HCEC 1CT (cell line): ENCODE data around the gene FRMD4B.
"Not testable (repeated sequence)": the region's sequence is repeated elsewhere in the genome, so short reads cannot be mapped to it uniquely, and the experiment has no call there.

Source experiments
- DNase-seq: peaks from one replicate; pipeline ENCODE4 v3.0.0-alpha.2; 2017

FRMD4B gene

DNA sequence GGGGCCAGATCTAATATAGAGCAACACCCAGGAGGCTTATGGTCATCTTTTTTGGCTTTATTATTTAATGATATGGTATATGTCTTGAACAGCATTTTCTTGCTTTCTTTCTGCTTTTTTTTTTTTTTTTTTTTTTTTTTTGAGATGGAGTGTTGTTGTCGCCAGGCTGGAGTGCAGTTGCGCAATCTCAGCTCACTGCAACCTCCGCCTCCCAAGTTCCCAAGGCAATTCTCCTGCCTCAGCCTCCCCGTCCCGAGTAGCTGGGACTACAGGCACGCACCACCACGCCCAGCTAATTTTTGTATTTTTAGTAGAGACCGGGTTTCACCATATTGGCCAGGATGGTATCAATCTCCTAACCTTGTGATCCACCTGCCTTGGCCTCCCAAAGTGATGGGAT is 108.5 kb downstream of the FRMD4B start:
- not testable (repeated sequence) for DNase-seq

DNA sequence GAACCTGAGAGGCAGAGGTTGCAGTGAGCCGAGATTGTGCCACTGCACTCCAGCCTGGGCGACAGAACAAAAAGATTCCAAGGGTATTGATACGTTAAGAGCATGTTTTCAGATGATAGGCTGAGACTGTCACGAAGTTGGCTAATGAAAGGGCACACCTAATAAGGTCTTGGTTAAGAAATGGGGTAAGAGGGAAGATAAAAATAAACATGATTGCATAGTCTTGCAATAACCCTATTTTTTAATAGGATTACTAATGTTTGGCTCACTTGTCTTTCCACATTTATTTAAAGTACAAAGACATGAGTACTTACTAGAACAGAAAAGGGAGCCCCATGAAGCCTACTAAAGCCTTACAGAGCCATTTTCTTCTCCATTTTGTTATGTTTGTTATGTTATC is 109.0 kb downstream of the FRMD4B start:
- DNase-seq, result peak; percentile 31

DNA sequence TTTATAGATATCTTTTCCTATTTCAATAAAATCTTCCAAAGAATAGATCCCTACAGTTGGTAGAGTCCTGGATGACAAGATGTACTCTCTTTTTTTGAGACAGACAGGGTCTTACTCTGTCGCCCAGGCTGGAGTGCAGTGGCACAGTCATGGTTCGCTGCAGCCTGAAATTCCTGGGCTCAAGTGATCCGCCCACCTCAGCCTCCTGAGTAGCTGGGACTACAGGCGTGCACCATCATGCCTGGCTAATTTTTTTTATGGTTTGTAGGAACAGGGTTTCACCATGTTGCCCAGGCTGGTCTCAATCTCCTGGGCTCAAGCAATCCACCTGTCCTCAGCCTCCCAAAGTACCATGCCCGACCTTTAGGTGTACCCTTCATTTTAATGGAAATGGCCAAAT is 109.7 kb downstream of the FRMD4B start:
- not testable (repeated sequence) for DNase-seq

GRCh38 chr3:69273896-69274295 is 112.0 kb downstream of the FRMD4B start:
- DNase-seq, result no peak

- DNase-seq, result no peak
Observed at GRCh38 chr3:69272556-69272955, 113.3 kb downstream of the FRMD4B start.

DNA sequence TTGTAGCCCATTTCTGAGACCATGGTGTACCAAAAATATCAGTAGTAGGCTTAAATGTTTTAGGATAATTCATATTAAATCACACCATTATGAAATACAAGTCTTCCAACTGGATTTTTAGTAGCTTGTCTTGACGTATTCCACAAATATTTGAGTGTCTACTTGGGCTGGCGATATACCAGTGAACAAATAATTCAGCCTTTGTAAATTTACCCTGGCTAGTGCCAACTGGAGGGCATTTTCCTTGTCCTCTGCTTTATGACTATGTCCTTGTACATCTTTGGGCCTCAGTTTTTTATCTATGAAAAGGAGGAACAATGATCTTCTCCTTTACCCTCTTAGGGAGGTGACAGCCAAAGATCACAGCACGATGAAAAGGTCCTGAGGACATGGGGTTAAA is 114.8 kb downstream of the FRMD4B start:
- DNase-seq, result no peak

DNA sequence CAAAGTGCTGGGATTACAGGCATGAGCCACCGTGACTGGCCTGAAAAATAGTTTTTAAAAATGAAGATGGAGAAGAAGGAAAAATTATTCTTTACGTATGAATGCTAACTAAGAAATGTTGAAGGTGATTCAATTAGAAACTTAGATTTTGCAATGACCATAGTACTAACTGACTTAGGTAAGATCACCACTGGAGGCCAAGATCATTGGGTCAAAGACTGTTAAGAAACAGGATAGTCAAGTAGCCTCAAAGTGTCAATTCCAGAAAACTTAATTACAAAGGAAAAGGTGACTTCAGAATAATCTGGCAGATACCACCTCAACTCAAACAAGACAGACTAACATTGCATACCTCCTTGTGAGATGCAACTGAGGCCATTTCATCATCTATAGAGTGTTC is 119.3 kb downstream of the FRMD4B start:
- DNase-seq, result no peak

- DNase-seq, result not testable (repeated sequence)
Observed at GRCh38 chr3:69266071-69266470, 119.8 kb downstream of the FRMD4B start.

DNA sequence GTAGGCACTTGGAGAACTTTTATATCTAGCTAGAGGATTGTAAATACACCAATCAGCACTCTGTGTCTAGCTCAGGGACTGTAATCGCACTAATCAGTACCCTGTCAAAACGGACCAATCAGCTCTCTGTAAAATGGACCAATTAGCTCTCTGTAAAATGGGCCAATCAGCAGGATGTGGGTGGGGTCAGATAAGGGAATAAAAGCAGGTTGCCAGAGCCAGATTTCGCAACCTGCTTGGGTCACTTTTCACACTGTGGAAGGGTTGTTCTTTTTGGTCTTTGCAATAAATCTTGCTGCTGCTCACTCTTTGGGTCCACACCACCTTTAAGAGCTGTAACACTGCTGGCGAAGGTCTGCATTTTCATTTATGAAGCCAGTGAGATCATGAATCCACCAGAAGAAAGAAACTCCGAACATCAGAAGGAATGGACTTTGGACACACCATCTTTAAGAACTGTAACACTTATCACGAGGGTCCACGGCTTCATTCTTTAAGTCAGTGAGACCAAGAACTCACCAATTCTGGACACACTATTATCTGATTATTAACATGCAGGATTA is 125.0 kb downstream of the FRMD4B start:
- not testable (repeated sequence) for DNase-seq

GRCh38 chr3:69260216-69260787 is 125.6 kb downstream of the FRMD4B start:
- no peak for DNase-seq

DNA sequence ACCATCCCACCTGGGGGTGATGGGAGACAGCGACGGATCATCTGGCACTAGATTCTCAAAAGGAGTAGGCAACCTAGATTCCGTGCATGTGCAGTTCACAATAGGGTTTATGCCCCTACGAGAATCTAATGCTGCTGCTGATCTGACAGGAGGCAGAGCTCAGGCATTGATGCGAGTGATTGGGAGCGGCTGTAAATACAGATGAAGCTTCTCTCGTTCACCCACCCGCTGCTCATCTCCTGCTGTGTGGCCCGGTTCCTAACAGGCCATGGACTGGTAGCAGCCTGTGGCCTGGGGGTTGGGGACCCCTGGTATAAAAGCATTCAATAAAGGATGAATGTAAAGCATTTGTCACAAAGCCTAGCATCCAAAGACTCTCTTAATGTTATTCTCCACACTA is 126.8 kb downstream of the FRMD4B start:
- DNase-seq, result no peak

GRCh38 chr3:69255928-69256327 is 130.0 kb downstream of the FRMD4B start:
- DNase-seq, result no peak

GRCh38 chr3:69254351-69254750 is 131.5 kb downstream of the FRMD4B start:
- DNase-seq, result no peak

DNA sequence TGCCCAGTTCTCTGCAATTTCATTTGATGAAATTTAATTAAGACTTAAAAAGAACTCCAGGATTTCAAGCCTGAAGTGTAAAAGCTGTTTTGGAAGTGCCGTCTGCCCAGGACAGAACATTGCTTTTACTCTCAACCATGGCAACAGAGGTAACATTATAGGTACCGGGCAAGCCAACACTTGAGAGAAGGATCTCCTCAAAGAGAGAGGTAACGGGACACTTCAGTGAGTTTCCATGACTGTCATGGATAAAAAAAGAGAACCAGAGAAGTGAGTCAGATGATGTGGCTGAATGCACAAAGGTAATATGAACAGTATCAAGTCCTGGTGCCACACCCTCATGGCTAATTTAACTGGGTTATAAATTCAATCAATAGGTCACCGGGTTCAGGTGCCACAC is 133.3 kb downstream of the FRMD4B start:
- DNase-seq, result no peak

DNA sequence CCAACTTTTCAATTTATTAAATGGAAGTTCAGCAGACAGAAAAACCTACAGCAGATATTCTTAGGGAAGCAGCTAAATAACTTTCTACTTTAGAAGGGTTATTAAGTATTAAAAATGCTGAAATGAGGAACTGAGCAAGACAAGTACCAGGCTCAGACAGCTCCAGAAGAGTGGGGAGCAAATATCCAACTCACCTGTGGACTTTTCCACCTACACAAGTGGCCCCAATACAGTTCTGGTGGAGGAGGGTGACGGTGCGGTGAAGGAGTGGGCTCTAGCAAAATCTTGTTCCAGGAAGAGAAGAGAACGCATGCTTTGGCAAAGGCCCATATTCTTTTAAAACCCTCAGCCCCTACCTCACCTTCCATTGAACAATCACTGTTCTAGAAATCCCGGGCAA is 133.7 kb downstream of the FRMD4B start:
- DNase-seq, result no peak

DNA sequence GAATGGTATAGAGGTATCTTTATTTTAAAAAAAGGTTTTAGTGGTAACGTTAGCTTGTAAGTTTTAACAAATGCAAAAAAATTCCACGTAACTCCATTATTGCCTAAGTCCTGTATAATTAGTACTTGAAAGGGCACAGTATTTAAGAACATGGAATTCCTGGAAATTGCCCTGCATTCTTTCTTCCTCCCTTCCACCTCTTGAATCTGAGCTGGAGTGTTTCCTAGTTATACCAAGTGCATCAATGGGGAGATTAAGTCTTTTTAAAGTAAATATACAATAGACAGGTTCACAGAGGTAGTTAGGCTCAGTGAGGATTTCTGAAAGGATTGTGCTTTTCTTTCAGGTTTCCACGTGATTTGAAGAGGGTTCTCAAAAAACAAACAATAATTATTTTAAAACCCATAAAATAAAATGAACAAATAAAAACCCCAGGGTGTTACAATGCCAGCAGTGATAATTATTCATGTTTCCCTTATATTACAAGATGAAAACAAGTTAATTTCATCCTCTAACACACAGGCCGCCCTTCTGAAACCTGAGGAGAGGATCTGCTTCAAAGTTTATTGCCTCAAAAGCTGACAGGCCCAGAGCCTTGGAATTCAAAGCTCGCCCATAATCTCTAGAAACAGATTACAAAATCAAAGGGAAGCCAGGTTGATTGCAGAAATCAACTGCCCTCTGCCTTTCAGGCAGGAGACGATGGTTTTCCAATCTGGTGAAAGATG is 134.6 kb downstream of the FRMD4B start:
- no peak for DNase-seq

DNA sequence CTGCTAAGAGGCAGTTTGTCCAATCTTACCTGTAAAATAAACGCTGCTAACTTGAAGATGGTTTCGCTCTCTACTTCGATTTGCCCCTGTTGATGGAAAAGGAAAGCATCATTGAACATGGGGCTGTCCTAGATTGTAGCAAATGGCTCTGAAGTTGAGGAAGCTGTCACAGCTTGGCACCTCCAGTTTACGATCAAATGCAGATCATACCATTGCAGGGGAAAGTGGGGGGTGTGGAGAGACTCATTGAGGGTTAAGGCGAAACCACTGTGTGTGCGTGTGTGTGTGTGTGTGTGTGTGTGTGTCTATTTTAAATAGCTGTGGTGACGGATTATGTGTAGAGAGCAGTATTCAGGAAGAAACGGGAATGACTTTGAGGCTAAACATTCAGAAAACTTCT is 135.9 kb downstream of the FRMD4B start:
- DNase-seq, result no peak

DNA sequence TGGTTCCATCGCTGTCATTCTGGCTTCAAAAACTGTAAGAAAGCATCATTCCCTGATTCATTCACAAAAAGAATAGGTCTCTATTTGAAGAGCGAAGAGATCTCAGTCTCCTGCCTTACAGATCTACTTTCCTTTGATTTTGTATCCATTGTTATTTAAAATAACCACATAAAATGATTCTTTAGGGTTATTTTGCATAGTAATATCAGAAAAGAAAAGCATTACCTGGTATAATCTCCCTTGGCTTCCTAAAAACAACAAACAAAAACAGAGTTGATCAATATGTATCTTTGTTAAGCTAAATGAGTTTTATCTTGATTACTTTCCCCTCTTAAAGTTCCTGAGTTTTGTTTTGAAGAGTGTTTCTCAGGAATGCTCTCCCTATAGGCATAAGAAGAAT is 136.9 kb downstream of the FRMD4B start:
- no peak for DNase-seq

GRCh38 chr3:69248436-69248835 is 137.5 kb downstream of the FRMD4B start:
- no peak for DNase-seq

GRCh38 chr3:69246612-69247011 is 139.3 kb downstream of the FRMD4B start:
- DNase-seq, result no peak

DNA sequence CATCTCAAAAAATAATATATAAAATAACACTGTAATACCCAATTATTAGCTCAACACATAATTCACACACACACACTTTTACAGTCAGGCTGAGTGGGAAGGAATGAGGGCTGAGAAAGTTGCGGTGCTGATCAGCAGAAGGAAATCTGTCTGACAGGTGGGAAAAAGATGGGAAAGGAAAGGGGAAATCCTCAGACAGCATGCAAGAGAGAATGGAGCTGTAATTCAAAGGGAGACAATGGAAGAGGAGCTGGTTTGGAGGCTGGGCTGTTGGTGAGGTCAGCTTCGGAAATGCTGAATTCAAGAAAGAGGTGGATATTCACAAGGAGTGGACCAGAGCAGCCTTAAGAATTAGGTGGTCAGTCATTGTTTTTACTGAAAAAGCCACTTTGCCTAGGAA is 141.8 kb downstream of the FRMD4B start:
- no peak for DNase-seq

- DNase-seq, result no peak
Observed at GRCh38 chr3:69241769-69242168, 144.1 kb downstream of the FRMD4B start.

- DNase-seq, result no peak
Observed at GRCh38 chr3:69240651-69241568, 145.0 kb downstream of the FRMD4B start.

- no peak for DNase-seq
Observed at GRCh38 chr3:69239063-69239462, 146.8 kb downstream of the FRMD4B start.
